H1 (cell line): ENCODE measurements around the gene ATXN2L. TPM values are rescaled to one million over a fixed set of nuclear protein-coding genes. Genes with fewer than 3 reads are reported as not detected.

Source experiments
- CTCF ChIA-PET: fragments of 300-600 bp; sonication (Branson Sonifier 250); formaldehyde crosslinking; loops from one replicate; lab custom pipeline; 2021; ENCODE audit not compliant: partially characterized antibody; lab: Charles Lee
- POLR2A ChIA-PET: fragments of 300-600 bp; sonication (Branson Sonifier 250); formaldehyde crosslinking; loops from one replicate; lab custom pipeline; 2021; ENCODE audit warnings: inconsistent platforms; ENCODE audit not compliant: partially characterized antibody; lab: Charles Lee
- DNase-seq, 2 experiments: peaks; one replicate each; pipeline versions ENCODE4 v3.0.0 to v3.0.0-alpha.2; 2010 to 2022; ENCODE audit warnings: low spot score in 2 of 2, low read depth in 1 of 2, mixed read lengths in 1 of 2
- FAIRE-seq: peaks from 2 replicates; lab custom pipeline; 2011; peaks lifted over from hg19 to GRCh38; lab: Jason Lieb, UNC
- H2AFZ ChIP-seq: 2 replicates; pipeline ENCODE4 v1.8.1; 2012; ENCODE audit warnings: low read length, inconsistent platforms
- H2AK5ac ChIP-seq: 2 replicates; pipeline ENCODE4 v1.6.1; 2013; ENCODE audit warnings: low read depth, low read length
- H2BK120ac ChIP-seq: replicated peaks from 2 replicates; pipeline ENCODE3; 2013; ENCODE audit warnings: low read depth, low read length, inconsistent platforms
- H2BK12ac ChIP-seq: 2 replicates; pipeline ENCODE4 v1.6.1; 2013; ENCODE audit warnings: low read depth, low read length
- H2BK15ac ChIP-seq: 2 replicates; pipeline ENCODE4 v1.6.1; 2013; ENCODE audit warnings: low read length
- H2BK20ac ChIP-seq: 2 replicates; pipeline ENCODE4 v1.6.1; 2013; ENCODE audit warnings: low read length
- H2BK5ac ChIP-seq: 2 replicates; pipeline ENCODE4 v1.6.1; 2013; ENCODE audit warnings: low read depth, low read length
- H3K14ac ChIP-seq: 2 replicates; pipeline ENCODE4 v1.6.1; 2013; ENCODE audit warnings: inconsistent platforms; ENCODE audit not compliant: insufficient read length
- H3K18ac ChIP-seq: 2 replicates; pipeline ENCODE4 v1.6.1; 2013; ENCODE audit warnings: low read length; ENCODE audit errors: extremely low read depth
- H3K23ac ChIP-seq: 2 replicates; pipeline ENCODE4 v1.6.1; 2013; ENCODE audit warnings: inconsistent platforms; ENCODE audit not compliant: insufficient read length
- H3K23me2 ChIP-seq: 2 replicates; pipeline ENCODE4 v1.6.1; 2013; ENCODE audit warnings: low read depth, low read length
- H3K27ac ChIP-seq: 2 replicates; pipeline ENCODE4 v1.6.1; 2011; ENCODE audit warnings: low read depth, low read length, inconsistent platforms
- H3K27me3 ChIP-seq, 4 experiments: replicated peaks in 1 of 4; 1 replicate in 1 of 4; 2 replicates in 3 of 4; pipeline versions ENCODE4 v1.6.1 to v1.8.1; 2011 to 2013; ENCODE audit warnings: low read length in 3 of 4, mild to moderate bottlenecking in 3 of 4, inconsistent platforms in 2 of 4, mixed read lengths in 2 of 4, moderate library complexity in 1 of 4; ENCODE audit not compliant: control insufficient read depth in 3 of 4, insufficient read depth in 3 of 4; ENCODE audit errors: extremely low read depth in 1 of 4
- H3K36me3 ChIP-seq, 4 experiments: 2 replicates each; pipeline versions ENCODE4 v1.6.1 to v1.8.1; 2011 to 2013; ENCODE audit warnings: mild to moderate bottlenecking in 4 of 4, low read length in 3 of 4, moderate library complexity in 2 of 4, control low read depth in 1 of 4, inconsistent platforms in 1 of 4; ENCODE audit not compliant: insufficient read depth in 4 of 4, control insufficient read depth in 2 of 4
- H3K4ac ChIP-seq: replicated peaks from 2 replicates; pipeline ENCODE3; 2013; ENCODE audit warnings: low read length, low read depth, mixed read lengths, inconsistent platforms; ENCODE audit not compliant: insufficient read length
- H3K4me1 ChIP-seq, 4 experiments: replicated peaks in 1 of 4; 1 replicate in 1 of 4; 2 replicates in 3 of 4; pipeline versions ENCODE4 v1.6.1 to v1.8.1; 2011 to 2013; ENCODE audit warnings: low read length in 3 of 4, inconsistent platforms in 2 of 4, mixed read lengths in 1 of 4; ENCODE audit not compliant: insufficient read depth in 4 of 4, control insufficient read depth in 3 of 4
- H3K4me2 ChIP-seq, 2 experiments: 2 replicates each; pipeline versions ENCODE4 v1.6.1 to v1.8.1; 2011 to 2013; ENCODE audit warnings: low read depth in 2 of 2, low read length in 2 of 2, control low read depth in 1 of 2, inconsistent platforms in 1 of 2, mild to moderate bottlenecking in 1 of 2; ENCODE audit not compliant: insufficient read depth in 1 of 2
- H3K4me3 ChIP-seq, 4 experiments: fragments of 200-600, 300-600 bp in 1 of 4; sonication (generic), shearing (Covaris generic), sonication (Bioruptor Twin) in 1 of 4; 2 replicates each; pipeline versions ENCODE4 v1.5.1 to v1.8.1; 2011 to 2016; ENCODE audit warnings: low read length in 4 of 4, low read depth in 3 of 4, control low read depth in 2 of 4, inconsistent platforms in 2 of 4, mild to moderate bottlenecking in 2 of 4, mixed read lengths in 1 of 4, moderate library complexity in 1 of 4; ENCODE audit not compliant: insufficient read depth in 2 of 4; ENCODE audit errors: extremely low read depth in 1 of 4
- H3K56ac ChIP-seq: replicated peaks from 2 replicates; pipeline ENCODE3; 2013; ENCODE audit warnings: low read depth, mild to moderate bottlenecking, mixed read lengths, low read length, inconsistent platforms; ENCODE audit not compliant: insufficient read length
- H3K79me1 ChIP-seq: 2 replicates; pipeline ENCODE4 v1.6.1; 2013; ENCODE audit warnings: low read depth, low read length, control low read depth
- H3K79me2 ChIP-seq, 2 experiments: 2 replicates each; pipeline versions ENCODE4 v1.6.1 to v1.8.1; 2012 to 2013; ENCODE audit warnings: low read length in 2 of 2, mild to moderate bottlenecking in 2 of 2, inconsistent platforms in 1 of 2; ENCODE audit not compliant: insufficient read depth in 2 of 2, control insufficient read depth in 1 of 2
- H3K9ac ChIP-seq, 4 experiments: replicated peaks in 1 of 4; 1 replicate in 1 of 4; 2 replicates in 3 of 4; pipeline versions ENCODE4 v1.6.1 to v1.8.1; 2011 to 2013; ENCODE audit warnings: low read depth in 3 of 4, low read length in 3 of 4, control low read depth in 2 of 4, mild to moderate bottlenecking in 2 of 4, moderate library complexity in 2 of 4, inconsistent platforms in 1 of 4; ENCODE audit errors: extremely low read depth in 1 of 4
- H3K9me3 ChIP-seq, 2 experiments: 2 replicates each; pipeline versions ENCODE4 v1.6.1 to v1.8.1; 2012 to 2013; ENCODE audit warnings: mild to moderate bottlenecking in 2 of 2, moderate library complexity in 2 of 2, control low read depth in 1 of 2, inconsistent platforms in 1 of 2, low read depth in 1 of 2, low read length in 1 of 2, mixed read lengths in 1 of 2; ENCODE audit not compliant: insufficient read depth in 2 of 2
- H4K20me1 ChIP-seq, 2 experiments: replicated peaks in 1 of 2; 2 replicates each; pipeline versions ENCODE3 to v1.8.1; 2011 to 2013; ENCODE audit warnings: inconsistent platforms in 2 of 2, low read length in 2 of 2, mild to moderate bottlenecking in 1 of 2; ENCODE audit not compliant: insufficient read depth in 2 of 2, control insufficient read depth in 1 of 2
- H4K5ac ChIP-seq: 2 replicates; pipeline ENCODE4 v1.6.1; 2013; ENCODE audit warnings: low read length, low read depth, mixed read lengths, inconsistent platforms; ENCODE audit not compliant: insufficient read length
- H4K8ac ChIP-seq: 2 replicates; pipeline ENCODE4 v1.8.0; 2013; ENCODE audit warnings: mild to moderate bottlenecking, moderate library complexity, low read length, inconsistent platforms; ENCODE audit not compliant: insufficient read depth; ENCODE audit errors: extremely low read depth
- H4K91ac ChIP-seq: replicated peaks from 2 replicates; pipeline ENCODE3; 2013; ENCODE audit warnings: low read length, mixed read lengths, inconsistent platforms; ENCODE audit not compliant: insufficient read length
- BCL11A ChIP-seq, 2 experiments: IDR thresholded peaks; one replicate each; pipeline ENCODE4 v1.6.1; 2011; ENCODE audit warnings: low read depth in 2 of 2, low read length in 2 of 2, mild to moderate bottlenecking in 2 of 2
- FOSL1 ChIP-seq: IDR thresholded peaks from 2 replicates; pipeline ENCODE4 v1.6.1; 2011; ENCODE audit warnings: mild to moderate bottlenecking, low read depth, low read length, moderate library complexity; ENCODE audit not compliant: insufficient read depth
- GABPA ChIP-seq: IDR thresholded peaks from 2 replicates; pipeline ENCODE4 v1.6.1; 2011; ENCODE audit warnings: mild to moderate bottlenecking, low read length, moderate library complexity, borderline replicate concordance; ENCODE audit not compliant: insufficient read depth
- KDM5A ChIP-seq: fragments of 200-600 bp; IDR thresholded peaks from 2 replicates; pipeline ENCODE4 v1.7.1; 2012; ENCODE audit warnings: mild to moderate bottlenecking, low read length, inconsistent platforms, mixed read lengths
- PHF8 ChIP-seq: fragments of 200-600 bp; sonication (generic); conservative IDR thresholded peaks from 2 replicates; pipeline ENCODE4 v1.7.1; 2012; ENCODE audit warnings: low read depth, mild to moderate bottlenecking, inconsistent platforms, low read length, moderate library complexity
- POLR2A ChIP-seq, 2 experiments: IDR thresholded peaks; 1 replicate in 1 of 2; 2 replicates in 1 of 2; pipeline ENCODE4 v1.6.1; 2011; ENCODE audit warnings: low read depth in 2 of 2, low read length in 2 of 2, mild to moderate bottlenecking in 2 of 2; ENCODE audit errors: control extremely low read depth in 1 of 2
- WGBS, 2 experiments: shearing (Covaris generic) in 1 of 2; methylation state at CpG; one replicate each; pipeline versions ENCODE4 v1.1.6 to v1.1.7; 2013 to 2015; ENCODE audit warnings: low lambda C conversion rate in 2 of 2, mixed read lengths in 2 of 2, inconsistent platforms in 1 of 2, low coverage in 1 of 2, missing lambda C conversion rate in 1 of 2; ENCODE audit not compliant: insufficient replicate concordance in 2 of 2, insufficient coverage in 1 of 2, insufficient read length in 1 of 2; ENCODE audit errors: extremely low coverage in 1 of 2, missing lambda C conversion rate in 1 of 2; 5-methylcytosine and 5-hydroxymethylcytosine counted together
- polyA plus RNA-seq, 7 experiments: library from polyadenylated mRNA; depleted of rRNA in 3 of 7; stranded (reverse) in 5 of 7; unstranded in 2 of 7; fragments of >200 nt in 5 of 7; fragments of 200-250 nt in 2 of 7; gene quantifications; 1 replicate in 5 of 7; 2 replicates in 1 of 7; 4 replicates in 1 of 7; pipeline versions ENCODE4 v1.2.1 to v1.2.3, GENCODE V29; 2011 to 2013; ENCODE audit warnings: missing spikeins in 2 of 7, mixed read lengths in 2 of 7
- total RNA-seq: library from RNA; stranded (reverse); fragmentation: NEBNext Ultra II Directional; extraction: Animal tissue kit (Norgen Biotek cat#: 25700); gene quantifications from 2 replicates; pipeline ENCODE4 v1.2.1, GENCODE V29; 2021

Gene ATXN2L
- total and polyA plus RNA-seq, 2 of the 8 experiments (the other 6 are each of a cell fraction or from before 2014, with no cell fraction given) = 79.1 to 227 TPM

DNA sequence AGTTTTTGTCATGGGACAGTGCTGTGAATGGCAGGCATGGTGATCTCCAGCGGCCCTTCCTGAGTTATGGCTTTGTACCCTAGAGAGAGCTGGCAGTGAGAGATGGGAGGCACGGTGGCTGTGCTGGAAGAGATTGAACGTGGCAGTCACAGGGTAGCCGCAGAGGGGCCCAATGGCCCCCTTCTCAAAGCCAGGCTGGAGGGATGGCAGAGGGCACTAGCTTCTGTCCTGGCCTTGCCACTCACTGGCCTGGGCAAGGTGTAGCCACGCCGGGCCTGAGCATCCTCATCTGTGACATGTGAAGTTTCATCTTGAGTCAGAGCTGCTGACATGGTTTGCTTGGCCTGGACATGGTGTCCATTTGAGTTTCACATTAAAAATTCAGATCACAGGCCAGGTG, 51.6 kb downstream of the ATXN2L start:
- Histone ChIP-seq H2BK12ac (no peak overlapping the region), H3K4ac (no peak overlapping the region), H3K4me1 (peaks cover 0 to 18% (median 12%) of the 10 kb centered on the region in 4 experiments; a peak in 6 of 7 replicates), H3K4me2 (no peak overlapping the region), H4K8ac (no peak overlapping the region; the same call in 1 of the 2 replicates), H3K18ac (no peak overlapping the region), H3K79me1 (no peaks in the 10 kb centered on the region; the same call in none of the 2 replicates), H3K9ac (no peak overlapping the region), H3K27ac (no peak overlapping the region), H4K20me1 (peaks cover 2 to 18% of the 10 kb centered on the region in 2 experiments), H3K23me2 (peaks cover 3% of the 10 kb centered on the region; the same call in 1 of the 2 replicates), H2BK15ac (no peak overlapping the region), H3K27me3 (no peaks in the 10 kb centered on the region), H2AFZ (no peak overlapping the region), H3K56ac (no peak overlapping the region), H3K4me3 (no peak overlapping the region), H2BK120ac (no peak overlapping the region), H4K91ac (no peak overlapping the region), H3K23ac (no peak overlapping the region), H3K79me2 (no peaks in the 10 kb centered on the region), H2BK20ac (no peak overlapping the region), H3K9me3 (no peaks in the 10 kb centered on the region), H3K36me3 (peaks cover 6 to 20% (median 10%) of the 10 kb centered on the region in 4 experiments), H2BK5ac (no peak overlapping the region), H3K14ac (no peak overlapping the region), H4K5ac (no peak overlapping the region), H2AK5ac (no peak overlapping the region)
- POLR2A ChIA-PET = interaction anchor here (1.2 to 13.3 kb wide), 5 partner anchors 9 to 35 kb away, joined by 3 to 164 read pairs (median 10); partner anchors contain the start of genes SH2B1 and TUFM
- FAIRE-seq (no peak), DNase-seq (no peak)
- WGBS, 2 experiments = 93% methylated on average over 4 of the region's 6 CpGs; no CpG with 5 or more reads in 1 of the 2 experiments
- CTCF ChIA-PET = interaction anchor here (0.9 to 5.1 kb wide), 13 partner anchors 9 to 107 kb away, joined by 3 to 42 read pairs (median 8); partner anchors contain the start of genes NFATC2IP, RABEP2 and SH2B1
- TF ChIP-seq PHF8 (no peak), GABPA (no peak), POLR2A (IDR thresholded peaks at IDR 0.05; ENCODE audit: control extremely low read depth in 1 of 2, low read depth in 2 of 2, low read length in 2 of 2) (no peak), FOSL1 (no peak), KDM5A (no peak), BCL11A (IDR thresholded peaks at IDR 0.05; ENCODE audit: low read depth in 2 of 2, low read length in 2 of 2) (no peak)
